GM21576 (cell line): Measurements from ENCODE around the gene OR5AS1.
"Not testable (repeated sequence)": the region's sequence is repeated elsewhere in the genome, so short reads cannot be mapped to it uniquely, and the experiment has no call there.

Experiments
- ATAC-seq: cut with Tn5 transposase; IDR thresholded peaks from one replicate; pipeline ENCODE4 v1.9.1; 2021; ENCODE audit warnings: mild to moderate bottlenecking, moderate library complexity; ENCODE audit not compliant: unreplicated experiment

The OR5AS1 gene

GRCh38 chr11:56027354-56027753, at the start of gene OR5AS1:
Gene OR5AS1, plus strand, starts transcription at chr11:56027654. Its CDS starts 2,765 bp downstream, at chr11:56030419.
- no peak for ATAC-seq

GRCh38 chr11:55994525-55994924, 32.9 kb upstream of the OR5AS1 start, which contains the start of gene OR5F1:
Gene OR5F1, minus strand, starts transcription at chr11:55994625. Its CDS starts 0 bp downstream, at chr11:55994625.
- no peak for ATAC-seq

GRCh38 chr11:56010716-56011115, 16.7 kb upstream of the OR5AS1 start:
- no peak for ATAC-seq

- ATAC-seq = no peak
Observed at GRCh38 chr11:56013805-56014204, 13.6 kb upstream of the OR5AS1 start.

- no peak for ATAC-seq
Observed at GRCh38 chr11:56045538-56045937, 18.1 kb downstream of the OR5AS1 start.

- ATAC-seq = no peak
Observed at GRCh38 chr11:56048480-56048879, 21.0 kb downstream of the OR5AS1 start.

GRCh38 chr11:56049487-56049886, 22.0 kb downstream of the OR5AS1 start:
- no peak for ATAC-seq

GRCh38 chr11:56056366-56056765, 28.9 kb downstream of the OR5AS1 start:
- ATAC-seq = not testable (repeated sequence)

- ATAC-seq = not testable (repeated sequence)
Observed at GRCh38 chr11:56057661-56058237, 30.3 kb downstream of the OR5AS1 start.

- ATAC-seq = not testable (repeated sequence)
Observed at GRCh38 chr11:56058260-56058780, 30.9 kb downstream of the OR5AS1 start.

- ATAC-seq = no peak
Observed at GRCh38 chr11:56066980-56067379, 39.5 kb downstream of the OR5AS1 start.
